Choroid plexus epithelial cell (primary cell): Measurements from ENCODE around the gene MFAP5.
"Not testable (repeated sequence)": the region's sequence is repeated elsewhere in the genome, so short reads cannot be mapped to it uniquely, and the experiment has no call there.

Experiments used
- DNase-seq: peaks from one replicate; pipeline ENCODE4 v3.0.0-alpha.2; 2010; ENCODE audit warnings: low read depth
- H3K4me3 ChIP-seq: 2 replicates; pipeline ENCODE4 v1.5.1; 2011; ENCODE audit warnings: low read depth, mild to moderate bottlenecking, control low read depth, low read length, moderate library complexity
- TF ChIP-seq, protein P1 (sequence below): conservative IDR thresholded peaks from 2 replicates; pipeline ENCODE4 v1.5.1; 2011; ENCODE audit warnings: low read depth, mild to moderate bottlenecking, control low read depth, inconsistent platforms, low read length, moderate library complexity

Gene MFAP5

DNA sequence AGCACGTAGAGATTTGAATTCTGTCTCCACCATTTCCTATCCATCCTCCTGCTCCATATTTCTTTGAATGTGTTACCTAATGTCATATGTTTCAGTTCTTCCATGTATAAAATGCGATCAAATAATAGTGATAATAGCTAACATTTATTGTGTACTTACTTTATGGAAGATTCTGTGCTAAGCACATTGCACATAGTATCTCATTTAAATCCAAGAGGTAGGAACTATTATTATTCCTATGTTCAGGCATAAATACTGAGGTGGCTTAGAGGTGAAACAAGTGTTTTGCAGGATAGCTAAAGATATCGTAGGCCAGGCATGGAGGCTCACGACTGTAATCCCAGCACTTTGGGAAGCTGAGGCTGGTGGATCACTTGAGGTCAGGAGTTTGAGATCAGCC lies 32.5 kb downstream of the MFAP5 start:
- H3K4me3 ChIP-seq, result no peak overlapping the region
- TF ChIP-seq, protein P1, sequence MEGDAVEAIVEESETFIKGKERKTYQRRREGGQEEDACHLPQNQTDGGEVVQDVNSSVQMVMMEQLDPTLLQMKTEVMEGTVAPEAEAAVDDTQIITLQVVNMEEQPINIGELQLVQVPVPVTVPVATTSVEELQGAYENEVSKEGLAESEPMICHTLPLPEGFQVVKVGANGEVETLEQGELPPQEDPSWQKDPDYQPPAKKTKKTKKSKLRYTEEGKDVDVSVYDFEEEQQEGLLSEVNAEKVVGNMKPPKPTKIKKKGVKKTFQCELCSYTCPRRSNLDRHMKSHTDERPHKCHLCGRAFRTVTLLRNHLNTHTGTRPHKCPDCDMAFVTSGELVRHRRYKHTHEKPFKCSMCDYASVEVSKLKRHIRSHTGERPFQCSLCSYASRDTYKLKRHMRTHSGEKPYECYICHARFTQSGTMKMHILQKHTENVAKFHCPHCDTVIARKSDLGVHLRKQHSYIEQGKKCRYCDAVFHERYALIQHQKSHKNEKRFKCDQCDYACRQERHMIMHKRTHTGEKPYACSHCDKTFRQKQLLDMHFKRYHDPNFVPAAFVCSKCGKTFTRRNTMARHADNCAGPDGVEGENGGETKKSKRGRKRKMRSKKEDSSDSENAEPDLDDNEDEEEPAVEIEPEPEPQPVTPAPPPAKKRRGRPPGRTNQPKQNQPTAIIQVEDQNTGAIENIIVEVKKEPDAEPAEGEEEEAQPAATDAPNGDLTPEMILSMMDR, result no peak
- no peak for DNase-seq

DNA sequence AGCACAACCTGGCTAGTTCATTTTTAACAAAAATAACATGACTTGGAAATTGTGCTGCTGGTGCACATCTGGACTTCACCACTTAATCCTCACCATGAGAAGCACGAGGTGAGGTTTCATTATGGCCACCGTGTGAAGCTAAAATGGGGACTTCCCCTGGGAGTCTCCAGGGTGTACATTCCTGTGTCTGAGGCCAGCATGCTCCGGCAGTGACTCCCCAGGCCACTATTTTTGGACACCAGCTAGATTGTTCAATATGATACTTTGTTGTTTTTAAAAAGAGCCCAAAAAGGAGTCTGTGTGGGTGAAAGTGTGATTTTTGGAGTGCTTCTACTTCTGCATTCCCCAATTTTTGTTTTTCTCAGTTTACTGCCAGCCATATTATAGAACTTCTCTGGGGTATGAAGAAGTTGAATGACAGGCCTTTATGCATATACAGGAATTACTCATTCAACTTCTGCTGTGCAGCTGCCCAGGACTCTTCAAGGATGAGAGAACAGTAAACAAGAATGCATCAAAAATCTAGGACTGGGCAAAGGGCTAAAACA lies 33.1 kb downstream of the MFAP5 start:
- H3K4me3 ChIP-seq, result no peak overlapping the region
- TF ChIP-seq, protein P1, result no peak
- peak; percentile 68 for DNase-seq

DNA sequence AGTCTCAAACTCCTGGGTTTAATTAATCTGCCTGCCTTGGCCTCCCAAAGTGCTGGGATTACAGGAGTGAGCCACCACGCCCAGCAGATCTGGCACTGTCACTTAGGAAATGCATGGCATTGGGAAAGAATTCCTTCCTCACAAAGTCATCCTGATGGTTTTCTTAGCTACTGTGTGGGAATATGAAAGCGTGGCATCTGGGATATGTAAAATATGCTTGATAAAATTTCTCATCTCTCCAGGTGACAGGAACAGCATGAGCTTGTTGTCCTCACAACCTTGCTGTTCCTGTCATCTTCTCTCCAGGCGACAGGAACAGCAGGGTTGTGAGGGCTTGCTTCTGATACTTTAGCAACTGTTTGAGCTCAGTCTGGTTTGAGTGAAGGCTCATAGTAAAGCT lies 33.9 kb downstream of the MFAP5 start:
- TF ChIP-seq, protein P1, result no peak
- no peak overlapping the region for H3K4me3 ChIP-seq
- no peak for DNase-seq

DNA sequence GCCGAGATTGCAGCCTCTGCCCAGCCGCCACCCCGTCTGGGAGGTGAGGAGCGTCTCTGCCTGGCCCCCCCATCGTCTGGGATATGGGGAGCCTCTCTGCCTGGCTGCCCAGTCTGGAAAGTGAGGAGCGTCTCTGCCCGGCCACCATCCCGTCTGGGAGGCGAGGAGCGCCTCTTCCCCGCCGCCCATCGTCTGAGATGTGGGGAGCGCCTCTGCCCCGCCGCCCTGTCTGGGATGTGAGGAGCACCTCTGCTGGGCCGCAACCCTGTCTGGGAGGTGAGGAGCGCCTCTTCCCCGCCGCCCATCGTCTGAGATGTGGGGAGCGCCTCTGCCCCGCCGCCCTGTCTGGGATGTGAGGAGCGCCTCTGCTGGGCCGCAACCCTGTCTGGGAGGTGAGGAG lies 37.9 kb downstream of the MFAP5 start:
- H3K4me3 ChIP-seq, DNase-seq: not testable (repeated sequence)

DNA sequence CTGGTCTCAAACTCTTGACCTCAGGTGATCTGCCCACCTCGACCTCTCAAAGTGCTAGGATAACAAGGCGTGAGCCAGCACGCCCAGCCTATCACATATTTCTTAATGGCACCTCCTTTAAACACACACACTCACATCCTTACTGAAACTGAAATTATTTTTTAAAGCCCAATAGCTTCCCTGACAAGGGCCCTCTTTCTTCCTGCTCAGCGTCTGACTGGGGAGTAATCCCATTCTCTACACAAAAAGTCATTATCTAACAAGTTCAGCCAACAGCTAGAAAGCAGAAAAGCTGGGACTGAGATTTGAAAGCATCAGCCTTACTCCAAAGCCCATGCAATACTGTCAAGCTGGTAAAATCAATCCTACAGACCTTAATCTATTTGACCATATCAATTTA lies 40.0 kb downstream of the MFAP5 start:
- DNase-seq, result no peak
- H3K4me3 ChIP-seq, result no peak overlapping the region
- TF ChIP-seq, protein P1, result no peak

DNA sequence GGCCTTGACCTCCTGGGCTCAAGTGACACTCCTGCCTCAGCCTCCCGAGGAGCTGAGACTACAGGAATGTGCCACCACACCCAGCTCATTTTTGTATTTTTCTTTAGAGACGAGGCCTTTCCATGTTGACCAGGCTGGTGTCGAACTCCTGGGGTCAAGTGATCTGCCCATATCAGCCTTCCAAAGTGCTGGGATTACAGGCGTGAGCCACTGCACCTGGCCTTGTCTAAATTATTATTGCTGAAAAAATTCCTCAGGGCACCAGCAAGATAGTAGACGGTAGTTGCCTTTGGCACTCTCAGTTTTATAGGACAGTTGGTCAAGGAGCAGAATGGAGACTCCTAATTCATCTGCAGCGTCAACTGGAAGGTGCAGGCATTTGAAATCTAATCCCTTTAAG lies 47.4 kb downstream of the MFAP5 start:
- no peak for DNase-seq
- no peak overlapping the region for H3K4me3 ChIP-seq
- TF ChIP-seq, protein P1, result no peak

DNA sequence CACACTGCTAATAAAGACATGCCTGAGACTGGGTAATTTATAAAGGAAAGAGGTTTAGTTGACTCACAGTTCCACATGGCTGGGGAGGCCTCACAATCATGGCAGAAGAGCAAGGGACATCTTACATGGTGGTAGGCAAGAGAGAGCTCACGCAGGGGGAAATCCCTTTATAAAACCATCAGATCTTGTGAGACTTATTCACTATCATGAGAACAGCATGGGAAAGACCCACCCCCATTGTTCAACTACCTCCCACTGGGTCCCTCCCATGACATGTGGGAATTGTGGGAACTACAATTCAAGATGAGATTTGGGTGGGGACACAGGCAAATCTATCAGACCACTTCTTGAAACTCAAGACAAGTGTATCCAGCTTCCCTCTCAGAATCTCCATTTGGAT lies 48.7 kb downstream of the MFAP5 start:
- not testable (repeated sequence) for H3K4me3 ChIP-seq, DNase-seq

DNA sequence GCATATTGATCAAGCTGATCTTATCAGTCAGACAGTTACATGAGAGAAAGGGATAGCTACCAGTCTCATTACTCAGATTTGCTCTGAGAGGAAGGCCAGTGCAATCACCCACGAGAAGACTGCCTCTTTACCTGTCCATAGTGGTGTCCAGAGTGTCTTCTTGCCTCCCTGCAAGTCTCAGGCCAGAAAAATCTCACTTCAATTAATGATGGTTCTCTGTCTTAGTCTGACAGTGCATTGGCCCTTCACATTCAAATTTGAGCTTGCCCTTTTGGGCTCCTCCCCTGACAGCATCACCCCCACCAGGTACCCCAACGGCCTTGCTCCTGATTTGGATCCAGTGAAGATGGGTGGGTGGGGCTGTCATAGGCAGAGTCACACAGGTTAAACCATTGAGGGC lies 50.0 kb downstream of the MFAP5 start, which contains the start of gene AICDA:
Gene AICDA, minus strand, starts transcription at position 231 of the 400 bp plus-strand sequence. Its CDS starts 92 bp downstream, at position 139.
- no peak for DNase-seq
- TF ChIP-seq, protein P1, result no peak

More for the DNA sequence above, 50.0 kb downstream of the MFAP5 start, which contains the start of gene AICDA:
- H3K4me3 ChIP-seq, result no peak within 1 kb of the TSS
